Measurements from ENCODE around the gene ACP4.
"Not testable (repeated sequence)": the region's sequence is repeated elsewhere in the genome, so short reads cannot be mapped to it uniquely, and the experiment has no call there.

Gene ACP4

GRCh38 chr19:50759886-50760285 is 30.3 kb upstream of the ACP4 start:
- DNase-seq (ENCODE audit: low spot score) = no peak
- TF ChIP-seq CTCF (IDR thresholded peaks at IDR 0.05; ENCODE audit: extremely low read depth, missing control alignments) = no peak

GRCh38 chr19:50761501-50761900 is 28.7 kb upstream of the ACP4 start:
- DNase-seq (ENCODE audit: low spot score) = not testable (repeated sequence)

- DNase-seq (ENCODE audit: low spot score) = not testable (repeated sequence)
Observed at GRCh38 chr19:50763521-50763920, 26.7 kb upstream of the ACP4 start.

- no peak for TF ChIP-seq CTCF (IDR thresholded peaks at IDR 0.05; ENCODE audit: extremely low read depth, missing control alignments)
- no peak for DNase-seq (ENCODE audit: low spot score)
Observed at GRCh38 chr19:50764409-50764808, 25.8 kb upstream of the ACP4 start.

GRCh38 chr19:50766746-50767145 is 23.5 kb upstream of the ACP4 start:
- not testable (repeated sequence) for DNase-seq (ENCODE audit: low spot score)

- DNase-seq (ENCODE audit: low spot score) = not testable (repeated sequence)
Observed at GRCh38 chr19:50767263-50767662, 23.0 kb upstream of the ACP4 start.

GRCh38 chr19:50768277-50768676 is 21.9 kb upstream of the ACP4 start:
- TF ChIP-seq CTCF (IDR thresholded peaks at IDR 0.05; ENCODE audit: extremely low read depth, missing control alignments) = no peak

GRCh38 chr19:50770164-50770563 is 20.1 kb upstream of the ACP4 start, which contains the start of gene GPR32:
Gene GPR32 (plus strand): TSS chr19:50770464. CDS start chr19:50770601, 137 bp downstream.
- DNase-seq (ENCODE audit: low spot score) = not testable (repeated sequence)

More at GRCh38 chr19:50768277-50768676, 21.9 kb upstream of the ACP4 start:
- DNase-seq (ENCODE audit: low spot score) = no peak

- DNase-seq (ENCODE audit: low spot score) = no peak
- TF ChIP-seq CTCF (IDR thresholded peaks at IDR 0.05; ENCODE audit: extremely low read depth, missing control alignments) = no peak
Observed at GRCh38 chr19:50770888-50771287, 19.3 kb upstream of the ACP4 start.

DNA sequence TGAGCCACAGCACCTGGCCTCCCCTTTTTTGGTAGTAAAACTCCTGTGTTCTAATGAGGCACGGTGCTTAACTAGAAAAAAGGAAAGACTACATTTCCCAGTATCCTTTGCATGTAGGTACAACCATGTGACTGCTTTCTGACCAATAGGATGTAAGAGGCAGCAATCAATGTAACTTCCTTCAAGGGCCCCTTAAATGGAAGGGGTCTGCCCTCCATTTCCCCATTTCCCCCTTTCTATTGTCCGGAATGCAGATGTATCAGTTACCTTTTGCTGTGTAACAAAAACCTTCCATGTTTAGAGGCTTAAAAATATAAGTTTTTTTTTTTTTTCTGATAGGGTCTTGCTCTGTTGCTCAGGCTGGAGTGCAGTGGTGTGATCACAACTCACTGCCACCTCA is 17.7 kb upstream of the ACP4 start:
- no peak for DNase-seq (ENCODE audit: low spot score)
- no peak for TF ChIP-seq CTCF (IDR thresholded peaks at IDR 0.05; ENCODE audit: extremely low read depth, missing control alignments)

GRCh38 chr19:50772912-50773311 is 17.3 kb upstream of the ACP4 start:
- DNase-seq (ENCODE audit: low spot score) = not testable (repeated sequence)

DNA sequence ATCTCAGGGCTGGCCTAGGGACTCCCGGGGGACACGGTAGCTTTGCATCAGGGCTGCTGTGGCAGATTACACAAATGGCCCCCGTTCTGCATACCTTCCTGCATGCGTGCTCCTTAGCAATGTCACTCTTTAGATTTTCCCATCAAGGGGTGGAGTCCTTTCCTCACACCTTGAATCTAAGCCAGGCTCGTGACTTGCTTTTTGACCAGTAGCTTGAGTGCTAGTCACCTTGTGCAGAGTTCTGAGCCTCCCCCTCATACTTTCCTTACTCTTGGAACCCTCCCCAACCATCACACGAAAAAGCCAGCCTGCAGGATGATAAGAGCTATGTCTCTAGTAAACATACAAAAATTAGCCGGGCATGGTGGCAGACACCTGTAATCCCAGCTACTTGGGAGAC is 16.8 kb upstream of the ACP4 start:
- not testable (repeated sequence) for DNase-seq (ENCODE audit: low spot score)
